ENCODE measurements around the gene MAST4.
A peak's percentile ranks its signal among the peaks of the same experiment; 100 is the strongest.
"Not testable (repeated sequence)": the region's sequence is repeated elsewhere in the genome, so short reads cannot be mapped to it uniquely, and the experiment has no call there.

The MAST4 gene

DNA sequence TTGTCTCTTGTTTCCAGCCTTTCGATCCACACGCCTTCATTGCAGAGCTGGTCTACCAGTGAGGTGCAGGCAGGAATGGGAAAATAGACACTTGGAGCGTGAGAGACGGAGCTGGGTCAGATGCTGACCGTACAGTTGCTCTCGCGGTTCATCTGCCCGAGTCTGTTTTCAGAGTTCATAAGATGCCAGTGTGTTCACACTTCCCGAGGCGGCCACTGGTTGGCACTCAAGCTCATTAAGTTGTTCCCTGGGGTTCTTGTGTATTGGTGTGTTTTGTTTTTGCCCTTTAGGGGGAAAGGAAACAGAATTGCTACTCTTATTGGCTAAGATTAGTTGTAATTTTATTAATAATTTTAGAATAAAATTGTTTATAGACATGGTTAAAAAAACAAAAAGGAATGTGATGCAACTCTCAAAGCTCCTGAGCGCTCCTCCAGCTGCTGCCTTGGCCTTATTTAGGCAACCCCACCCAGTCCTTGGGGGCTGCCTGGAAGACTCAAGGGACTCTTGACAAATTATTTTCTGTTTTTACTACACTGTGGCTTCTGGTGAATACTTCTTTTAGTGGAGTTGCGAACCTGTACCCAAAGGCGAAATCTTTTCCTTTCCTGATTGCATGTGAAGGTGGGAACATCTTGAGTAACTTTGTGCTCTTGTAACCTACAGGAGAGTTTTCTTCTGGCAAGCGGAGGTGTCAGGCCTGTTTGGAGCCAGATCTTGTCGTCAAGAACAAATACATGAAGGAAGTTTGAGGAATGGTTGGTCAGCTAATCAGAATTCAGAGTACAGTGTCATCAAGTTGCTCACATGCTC is 146.1 kb downstream of the MAST4 start:
- Histone ChIP-seq H3K36me3 (ENCODE audit: insufficient read depth, low read length) (no peaks in the 10 kb centered on the region), H3K4me3 (no peak overlapping the region), H3K9ac (ENCODE audit: insufficient read length) (no peak overlapping the region), H3K9me3 (ENCODE audit: low read depth, low read length) (no peaks in the 10 kb centered on the region), H3K27ac (no peak overlapping the region)
- no peak for DNase-seq (ENCODE audit: low read depth, low spot score)
- TF ChIP-seq FOXP2 (optimal IDR thresholded peaks at IDR 0.05; ENCODE audit: control extremely low read depth, extremely low read length, insufficient read depth) (no peak), POLR2AphosphoS5 (IDR thresholded peaks at IDR 0.05; ENCODE audit: borderline replicate concordance, low read depth, low read length) (no peak), EZH2 (IDR thresholded peaks at IDR 0.05) (no peak)

DNA sequence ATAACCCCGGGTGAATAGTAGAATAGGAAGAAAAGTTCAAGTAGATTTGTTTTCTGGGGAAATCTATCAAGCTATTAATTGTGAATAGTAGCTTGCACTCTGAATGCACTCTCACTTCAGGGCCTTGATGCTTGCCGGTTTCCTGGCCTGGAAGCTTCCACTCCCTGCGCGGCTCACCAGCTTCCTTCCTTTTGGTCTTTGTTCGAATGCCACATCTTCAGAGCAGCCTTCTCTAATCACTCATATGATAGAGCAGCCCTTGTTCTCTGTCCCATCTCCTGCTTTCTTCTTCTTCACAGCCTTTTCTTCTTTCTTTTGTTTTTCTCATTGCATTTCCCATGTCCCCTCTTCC is 146.7 kb downstream of the MAST4 start:
- H3K9me3 ChIP-seq (ENCODE audit: low read depth, low read length): no peaks in the 10 kb centered on the region
- TF ChIP-seq POLR2AphosphoS5 (IDR thresholded peaks at IDR 0.05; ENCODE audit: borderline replicate concordance, low read depth, low read length): no peak
- H3K9ac ChIP-seq (ENCODE audit: insufficient read length): no peak overlapping the region
- no peak overlapping the region for H3K4me3 ChIP-seq
- no peak for DNase-seq (ENCODE audit: low read depth, low spot score)
- H3K36me3 ChIP-seq (ENCODE audit: insufficient read depth, low read length): no peaks in the 10 kb centered on the region
- no peak overlapping the region for H3K27ac ChIP-seq

DNA sequence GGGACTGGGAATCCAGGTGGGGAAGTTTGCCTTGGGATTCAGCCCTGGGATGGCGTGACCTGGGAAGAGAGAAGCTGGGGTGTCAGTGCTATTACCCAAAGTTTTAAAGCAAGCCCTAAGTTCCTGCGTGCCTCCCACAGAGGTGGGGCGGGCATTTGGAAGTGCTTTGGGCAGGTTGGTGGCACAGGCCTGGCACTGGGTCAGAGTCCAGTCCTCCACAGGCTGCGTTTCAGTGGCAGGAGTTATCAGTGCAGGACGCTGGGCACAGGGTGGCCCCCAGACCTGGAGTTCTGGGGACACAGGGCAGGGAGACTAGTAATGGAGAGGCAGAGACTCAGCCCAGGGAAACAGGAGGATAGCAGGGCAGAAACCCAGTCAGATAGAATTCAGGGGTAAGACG is 147.2 kb downstream of the MAST4 start:
- Histone ChIP-seq H3K9me3 (ENCODE audit: low read depth, low read length) (no peaks in the 10 kb centered on the region), H3K36me3 (ENCODE audit: insufficient read depth, low read length) (no peaks in the 10 kb centered on the region), H3K9ac (ENCODE audit: insufficient read length) (no peak overlapping the region), H3K4me3 (no peak overlapping the region), H3K27ac (no peak overlapping the region)
- no peak for DNase-seq (ENCODE audit: low read depth, low spot score)
- TF ChIP-seq POLR2AphosphoS5 (IDR thresholded peaks at IDR 0.05; ENCODE audit: borderline replicate concordance, low read depth, low read length) (no peak), EZH2 (IDR thresholded peaks at IDR 0.05) (no peak), FOXP2 (optimal IDR thresholded peaks at IDR 0.05; ENCODE audit: control extremely low read depth, extremely low read length, insufficient read depth) (no peak)

DNA sequence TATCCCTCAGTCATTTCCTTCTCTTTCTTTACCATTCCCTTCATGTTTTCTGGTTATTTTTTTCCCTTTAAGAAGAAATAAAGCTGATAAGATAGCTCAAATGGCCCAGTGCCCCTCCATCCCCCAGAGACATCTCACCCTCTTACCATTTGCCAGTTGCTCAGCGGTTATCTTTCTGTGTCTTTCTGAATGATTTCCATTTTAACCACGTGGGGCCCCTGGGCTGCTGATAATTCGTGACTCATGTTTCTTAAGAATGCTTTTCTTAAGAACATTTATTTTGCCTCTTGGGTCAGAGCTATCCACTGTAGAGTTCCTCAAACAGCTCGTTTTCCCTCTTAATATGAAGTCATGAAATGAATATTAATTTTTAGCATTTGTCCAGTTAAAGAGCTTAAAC is 147.8 kb downstream of the MAST4 start:
- no peak for DNase-seq (ENCODE audit: low read depth, low spot score)
- Histone ChIP-seq H3K27ac (no peak overlapping the region), H3K36me3 (ENCODE audit: insufficient read depth, low read length) (no peaks in the 10 kb centered on the region), H3K4me3 (no peak overlapping the region), H3K9ac (ENCODE audit: insufficient read length) (no peak overlapping the region), H3K9me3 (ENCODE audit: low read depth, low read length) (no peaks in the 10 kb centered on the region)
- TF ChIP-seq POLR2AphosphoS5 (IDR thresholded peaks at IDR 0.05; ENCODE audit: borderline replicate concordance, low read depth, low read length): no peak
- TF ChIP-seq EZH2 (IDR thresholded peaks at IDR 0.05): no peak
- TF ChIP-seq FOXP2 (optimal IDR thresholded peaks at IDR 0.05; ENCODE audit: control extremely low read depth, extremely low read length, insufficient read depth): no peak

DNA sequence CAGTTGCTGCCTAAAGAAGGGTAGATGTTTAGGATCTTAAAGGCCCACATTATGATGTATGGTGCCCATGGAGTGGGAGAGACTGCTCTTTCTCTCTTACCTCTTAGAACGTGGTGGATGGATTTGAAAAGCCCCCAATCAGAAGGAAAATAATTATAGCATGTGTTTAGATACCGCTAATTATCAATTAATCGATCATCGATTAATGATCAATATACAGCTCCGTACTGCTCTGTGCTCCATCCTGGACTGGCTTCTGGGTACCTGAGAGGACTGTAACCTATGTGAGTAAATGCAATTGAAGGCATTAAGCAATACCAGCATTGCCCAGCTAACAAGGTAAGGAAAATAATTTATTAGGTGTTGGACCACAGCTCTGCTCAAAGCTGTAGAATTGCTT is 149.1 kb downstream of the MAST4 start:
- TF ChIP-seq FOXP2 (optimal IDR thresholded peaks at IDR 0.05; ENCODE audit: control extremely low read depth, extremely low read length, insufficient read depth) (no peak), EZH2 (IDR thresholded peaks at IDR 0.05) (no peak), POLR2AphosphoS5 (IDR thresholded peaks at IDR 0.05; ENCODE audit: borderline replicate concordance, low read depth, low read length) (no peak)
- Histone ChIP-seq H3K9ac (ENCODE audit: insufficient read length) (no peak overlapping the region), H3K27ac (no peak overlapping the region), H3K4me3 (no peak overlapping the region), H3K9me3 (ENCODE audit: low read depth, low read length) (no peaks in the 10 kb centered on the region), H3K36me3 (ENCODE audit: insufficient read depth, low read length) (no peaks in the 10 kb centered on the region)
- DNase-seq (ENCODE audit: low read depth, low spot score): no peak

DNA sequence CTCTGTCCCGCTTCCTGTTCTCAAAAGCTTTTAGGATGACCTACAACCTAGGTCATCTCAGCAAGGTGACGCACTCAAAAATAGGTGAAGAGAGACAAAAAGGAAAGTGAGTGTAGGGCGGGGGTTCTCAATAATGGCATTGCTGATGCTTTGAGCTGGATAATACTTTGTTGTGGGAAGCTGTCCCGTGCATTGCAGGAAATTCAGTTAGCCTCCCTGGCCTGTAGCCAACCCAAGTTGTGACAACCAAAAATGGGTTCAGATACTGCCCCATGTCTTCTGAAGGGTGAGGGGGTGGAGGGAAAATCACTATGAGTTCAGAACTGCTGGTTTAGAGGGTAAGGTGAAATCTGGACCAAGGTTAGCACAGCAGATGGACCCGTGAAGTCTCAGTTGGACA is 151.4 kb downstream of the MAST4 start:
- Histone ChIP-seq H3K4me3 (no peak overlapping the region), H3K9me3 (ENCODE audit: low read depth, low read length) (no peaks in the 10 kb centered on the region), H3K27ac (no peak overlapping the region), H3K9ac (ENCODE audit: insufficient read length) (no peak overlapping the region), H3K36me3 (ENCODE audit: insufficient read depth, low read length) (no peaks in the 10 kb centered on the region)
- DNase-seq (ENCODE audit: low read depth, low spot score): no peak
- TF ChIP-seq FOXP2 (optimal IDR thresholded peaks at IDR 0.05; ENCODE audit: control extremely low read depth, extremely low read length, insufficient read depth) (no peak), POLR2AphosphoS5 (IDR thresholded peaks at IDR 0.05; ENCODE audit: borderline replicate concordance, low read depth, low read length) (no peak), EZH2 (IDR thresholded peaks at IDR 0.05) (no peak)

DNA sequence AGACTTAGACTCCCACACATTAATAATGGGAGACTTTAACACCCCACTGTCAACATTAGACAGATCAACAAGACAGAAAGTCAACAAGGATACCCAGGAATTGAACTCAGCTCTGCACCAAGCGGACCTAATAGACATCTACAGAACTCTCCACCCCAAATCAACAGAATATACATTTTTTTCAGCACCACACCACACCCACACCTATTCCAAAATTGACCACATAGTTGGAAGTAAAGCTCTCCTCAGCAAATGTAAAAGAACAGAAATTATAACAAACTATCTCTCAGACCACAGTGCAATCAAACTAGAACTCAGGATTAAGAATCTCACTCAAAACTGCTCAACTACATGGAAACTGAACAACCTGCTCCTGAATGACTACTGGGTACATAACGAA is 156.5 kb downstream of the MAST4 start:
- not testable (repeated sequence) for DNase-seq (ENCODE audit: low read depth, low spot score); H3K27ac ChIP-seq; H3K9me3 ChIP-seq (ENCODE audit: low read depth, low read length); H3K4me3 ChIP-seq; H3K36me3 ChIP-seq (ENCODE audit: insufficient read depth, low read length); H3K9ac ChIP-seq (ENCODE audit: insufficient read length)

DNA sequence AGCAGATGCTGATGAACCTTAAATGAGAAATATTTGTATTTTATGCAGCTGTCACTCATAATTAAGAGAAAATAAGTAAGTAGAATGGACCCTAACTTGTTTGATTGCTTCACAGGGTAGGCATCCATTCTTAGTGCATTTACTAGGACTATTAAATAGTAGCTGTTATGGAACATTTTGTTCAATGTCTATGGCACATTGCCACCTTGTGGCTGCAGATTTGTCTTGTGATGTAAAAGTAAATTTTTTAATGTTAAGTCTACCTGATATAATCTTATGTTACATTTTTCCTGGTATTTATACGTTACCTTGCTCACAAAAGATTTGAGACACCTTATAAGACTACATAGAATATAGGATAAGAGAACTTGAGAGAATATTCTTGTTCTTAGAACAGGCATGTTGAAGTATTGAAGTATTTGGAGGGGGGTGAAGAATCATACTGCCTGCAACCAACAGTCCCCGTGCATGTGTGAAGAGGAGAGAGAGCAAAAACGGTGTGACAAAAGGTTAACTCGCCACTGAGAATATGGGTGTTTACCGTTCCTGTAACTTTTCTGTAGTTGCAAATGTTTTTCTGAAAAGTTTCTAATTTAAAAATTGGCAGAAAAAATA is 161.1 kb downstream of the MAST4 start:
- Histone ChIP-seq H3K36me3 (ENCODE audit: insufficient read depth, low read length) (no peaks in the 10 kb centered on the region), H3K9ac (ENCODE audit: insufficient read length) (no peak overlapping the region), H3K9me3 (ENCODE audit: low read depth, low read length) (no peaks in the 10 kb centered on the region), H3K27ac (no peak overlapping the region), H3K4me3 (no peak overlapping the region)
- DNase-seq (ENCODE audit: low read depth, low spot score): peak; percentile 65
- TF ChIP-seq POLR2AphosphoS5 (IDR thresholded peaks at IDR 0.05; ENCODE audit: borderline replicate concordance, low read depth, low read length): no peak

DNA sequence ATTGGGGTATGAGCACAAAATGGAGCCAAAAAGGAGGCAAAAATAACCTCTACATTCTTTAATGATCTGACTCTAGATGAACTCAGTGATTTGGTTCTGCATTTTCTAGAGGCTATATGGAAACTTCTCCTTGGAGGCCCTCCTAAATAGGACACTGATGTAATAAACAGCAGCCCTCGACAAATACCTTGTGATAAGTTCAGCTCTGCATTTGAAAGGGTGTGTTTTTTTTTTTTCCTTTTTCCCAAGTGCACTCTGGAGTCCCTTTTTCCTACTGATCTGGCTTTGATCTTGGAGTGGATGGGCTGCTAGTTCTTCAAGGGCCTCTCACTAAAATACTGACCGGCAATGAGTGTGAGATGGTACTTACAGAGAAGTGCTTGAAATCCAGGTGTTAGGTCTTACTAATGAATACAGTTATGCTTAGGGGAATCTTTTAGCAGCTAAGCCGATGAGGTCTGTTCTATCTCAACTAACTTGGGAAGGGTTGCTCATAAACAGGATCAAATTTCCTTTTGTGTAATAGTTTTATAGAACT is 161.7 kb downstream of the MAST4 start:
- Histone ChIP-seq H3K9ac (ENCODE audit: insufficient read length) (no peak overlapping the region), H3K27ac (no peak overlapping the region), H3K9me3 (ENCODE audit: low read depth, low read length) (no peaks in the 10 kb centered on the region), H3K36me3 (ENCODE audit: insufficient read depth, low read length) (no peaks in the 10 kb centered on the region), H3K4me3 (no peak overlapping the region)
- no peak for DNase-seq (ENCODE audit: low read depth, low spot score)
- TF ChIP-seq POLR2AphosphoS5 (IDR thresholded peaks at IDR 0.05; ENCODE audit: borderline replicate concordance, low read depth, low read length) (no peak), EZH2 (IDR thresholded peaks at IDR 0.05) (no peak), FOXP2 (optimal IDR thresholded peaks at IDR 0.05; ENCODE audit: control extremely low read depth, extremely low read length, insufficient read depth) (no peak)

Data from SK-N-MC (cell line).